Lower lobe of right lung (tissue), 2 donors: ENCODE data around the gene UMOD. TPM values are rescaled to one million over a fixed set of nuclear protein-coding genes. Genes with fewer than 3 reads are reported as not detected.

Source experiments
- ATAC-seq, 2 donors: fragments of 200-7000 bp; cut with Tn5 transposase; one replicate each; pipeline ENCODE4 v1.9.1; 2020 to 2022; ENCODE audit warnings: mild to moderate bottlenecking in 2 of 2, moderate library complexity in 2 of 2
- DNase-seq: peaks from one replicate; pipeline ENCODE4 v3.0.0-alpha.2; 2020
- H3K27ac ChIP-seq: fragments of 200-600 bp; one replicate; pipeline ENCODE4 v1.8.0; 2022
- H3K27me3 ChIP-seq: fragments of 200-600 bp; one replicate; pipeline ENCODE4 v1.8.0; 2022; ENCODE audit warnings: low read depth
- H3K36me3 ChIP-seq: fragments of 200-600 bp; one replicate; pipeline ENCODE4 v1.8.0; 2022; ENCODE audit warnings: mild to moderate bottlenecking
- H3K4me1 ChIP-seq: fragments of 200-600 bp; one replicate; pipeline ENCODE4 v1.8.0; 2022
- H3K4me3 ChIP-seq: fragments of 200-600 bp; one replicate; pipeline ENCODE4 v1.8.0; 2022; ENCODE audit warnings: mild to moderate bottlenecking
- H3K9me3 ChIP-seq: fragments of 200-600 bp; one replicate; pipeline ENCODE4 v1.8.0; 2022
- CTCF ChIP-seq: fragments of 200-600 bp; IDR thresholded peaks from one replicate; pipeline ENCODE4 v1.8.0; 2022; ENCODE audit warnings: antibody characterized with exemption, mild to moderate bottlenecking
- intact Hi-C: fragments of 100-400 bp; cut with DNase I; formaldehyde crosslinking; loops from one replicate; pipeline ENCODE4 v1.11.0; 2022
- total RNA-seq: library from RNA; stranded (reverse); fragmentation: NEBNext Ultra II Directional; extraction: Animal tissue kit (Norgen Biotek cat#: 25700); gene quantifications from one replicate; pipeline ENCODE4 v1.2.1, GENCODE V29; 2021
- donor health status: DM: no; HTN: yes; CAD: no; lungs with severe emphysema.

UMOD gene
- total RNA-seq, 1 donor from 2014 or later, result not detected

- ATAC-seq (no peak), DNase-seq (no peak)
- TF ChIP-seq CTCF, result no peak
- no peaks in the 10 kb centered on the region for H3K4me1 ChIP-seq
- H3K27ac ChIP-seq, result no peak overlapping the region
- peaks cover 6% of the 10 kb centered on the region for H3K27me3 ChIP-seq
- no peaks in the 10 kb centered on the region for H3K9me3 ChIP-seq
- intact Hi-C loops, result no loop called here
- no peak overlapping the region for H3K4me3 ChIP-seq
- H3K36me3 ChIP-seq, result no peaks in the 10 kb centered on the region
Observed at GRCh38 chr16:20388854-20389253, 36.3 kb upstream of the UMOD start.

- no peak for TF ChIP-seq CTCF
- DNase-seq, result no peak
- intact Hi-C loops, result no loop called here
- ATAC-seq, result no peak
- no peak overlapping the region for H3K4me3 ChIP-seq
- H3K4me1 ChIP-seq, result no peaks in the 10 kb centered on the region
- H3K27me3 ChIP-seq, result peaks cover 6% of the 10 kb centered on the region
- H3K9me3 ChIP-seq, result no peaks in the 10 kb centered on the region
- no peaks in the 10 kb centered on the region for H3K36me3 ChIP-seq
- H3K27ac ChIP-seq, result no peak overlapping the region
Observed at GRCh38 chr16:20387978-20388377, 35.5 kb upstream of the UMOD start.

GRCh38 chr16:20385844-20386832, 33.6 kb upstream of the UMOD start:
- Histone ChIP-seq H3K9me3 (no peaks in the 10 kb centered on the region), H3K4me1 (no peaks in the 10 kb centered on the region), H3K27ac (no peak overlapping the region), H3K4me3 (no peak overlapping the region), H3K27me3 (peaks cover 6% of the 10 kb centered on the region), H3K36me3 (no peaks in the 10 kb centered on the region)
- ATAC-seq (peak; percentile 67), DNase-seq (peak; percentile 63)
- intact Hi-C loops, result no loop called here
- peak; percentile 82 for TF ChIP-seq CTCF

GRCh38 chr16:20383106-20384029, 30.9 kb upstream of the UMOD start:
- peak; percentile 79 for TF ChIP-seq CTCF
- intact Hi-C loops, result no loop called here
- H3K27me3 ChIP-seq, result peaks cover 6% of the 10 kb centered on the region
- no peak overlapping the region for H3K27ac ChIP-seq
- ATAC-seq (peak; percentile 79 to 80), DNase-seq (no peak)
- no peak overlapping the region for H3K4me3 ChIP-seq
- H3K9me3 ChIP-seq, result no peaks in the 10 kb centered on the region
- H3K36me3 ChIP-seq, result no peaks in the 10 kb centered on the region
- no peaks in the 10 kb centered on the region for H3K4me1 ChIP-seq

- Histone ChIP-seq H3K36me3 (no peaks in the 10 kb centered on the region), H3K27ac (no peak overlapping the region), H3K9me3 (no peaks in the 10 kb centered on the region), H3K4me3 (no peak overlapping the region), H3K4me1 (no peaks in the 10 kb centered on the region), H3K27me3 (peaks cover 7% of the 10 kb centered on the region)
- intact Hi-C loops, result no loop called here
- no peak for DNase-seq
- no peak for TF ChIP-seq CTCF
- ATAC-seq, result no peak
Observed at GRCh38 chr16:20382202-20382948, 29.9 kb upstream of the UMOD start.
